ENCODE measurements around the gene PIK3C3. TPM values are rescaled to one million over a fixed set of nuclear protein-coding genes. Genes with fewer than 3 reads are reported as not detected.

The PIK3C3 gene
- total RNA-seq, 1 experiment from 2014 or later: 50.5 TPM

GRCh38 chr18:42025491-42025890 lies 70.5 kb downstream of the PIK3C3 start:
- BruUV-seq (replicated peaks): no TSS peak
- ChIA-PET CTCF (interaction anchor here (0.6 to 1.1 kb wide), 2 partner anchors 28 to 40 kb away, joined by 3 to 7 read pairs; no protein-coding TSS in a partner anchor), POLR2A (interaction anchor here (0.8 to 1.0 kb wide), 2 partner anchors 8 to 10 kb away, joined by 3 read pairs; no protein-coding TSS in a partner anchor)
- DNase-seq (ENCODE audit: unreplicated experiment): no peak
- Mint-ChIP-seq H3K27me3 (ENCODE audit: insufficient read depth, unreplicated experiment) (no peaks in the 10 kb centered on the region), H3K36me3 (ENCODE audit: insufficient read depth, unreplicated experiment) (peaks cover 73% of the 10 kb centered on the region), H3K4me3 (ENCODE audit: unreplicated experiment) (no peak overlapping the region), H3K27ac (ENCODE audit: low read depth, unreplicated experiment) (no peak overlapping the region), H3K9me3 (ENCODE audit: unreplicated experiment) (no peaks in the 10 kb centered on the region), H3K4me1 (ENCODE audit: insufficient read depth, unreplicated experiment) (no peaks in the 10 kb centered on the region)
- intact Hi-C loops (cut with micrococcal nuclease): no loop called here
- TF ChIP-seq CTCF (IDR thresholded peaks at IDR 0.05; ENCODE audit: unreplicated experiment): no peak

DNA sequence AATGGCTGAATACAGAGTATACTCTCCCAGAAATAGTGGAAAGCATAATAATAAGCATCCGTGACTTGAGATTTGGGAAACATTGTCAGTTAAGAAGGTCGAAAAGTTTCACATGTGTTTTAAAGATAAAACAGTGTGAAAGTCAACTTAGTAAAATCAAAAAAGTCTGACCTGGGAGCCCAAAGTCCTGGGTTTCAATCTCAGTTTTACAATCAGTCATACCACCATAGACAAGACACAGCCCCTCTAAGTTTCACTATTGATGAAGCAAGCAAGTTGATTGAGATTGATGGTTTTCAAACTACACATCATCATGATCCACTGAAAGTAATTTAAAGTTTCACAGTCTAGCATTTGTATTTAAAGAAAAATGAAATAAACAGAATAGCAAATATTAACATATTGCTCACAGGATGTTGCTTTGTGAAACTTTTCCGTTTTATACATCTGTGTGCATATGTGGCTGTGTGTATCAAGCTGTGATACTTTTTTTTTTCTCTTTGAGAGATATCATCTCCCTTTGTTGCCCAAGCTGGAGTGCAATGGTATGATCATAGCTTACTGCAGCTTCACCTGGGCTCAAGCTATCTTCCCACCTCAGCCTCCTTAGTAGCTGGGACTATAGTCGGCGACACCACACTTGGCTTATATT lies 71.1 kb downstream of the PIK3C3 start:
- H3K4me3 Mint-ChIP-seq (ENCODE audit: unreplicated experiment): no peak overlapping the region
- intact Hi-C loops (cut with micrococcal nuclease): no loop called here
- H3K27me3 Mint-ChIP-seq (ENCODE audit: insufficient read depth, unreplicated experiment): no peaks in the 10 kb centered on the region
- H3K9me3 Mint-ChIP-seq (ENCODE audit: unreplicated experiment): no peaks in the 10 kb centered on the region
- no peaks in the 10 kb centered on the region for H3K4me1 Mint-ChIP-seq (ENCODE audit: insufficient read depth, unreplicated experiment)
- BruUV-seq (replicated peaks): no TSS peak
- CTCF ChIA-PET: interaction anchor here (1.2 to 3.3 kb wide), 4 partner anchors 10 to 43 kb away, joined by 3 to 69 read pairs (median 28); no protein-coding TSS in a partner anchor
- DNase-seq (ENCODE audit: unreplicated experiment): no peak
- POLR2A ChIA-PET: interaction anchor here (0.8 to 1.1 kb wide), 3 partner anchors 8 to 28 kb away, joined by 3 read pairs; no protein-coding TSS in a partner anchor
- no peak for TF ChIP-seq CTCF (IDR thresholded peaks at IDR 0.05; ENCODE audit: unreplicated experiment)
- peaks cover 75% of the 10 kb centered on the region for H3K36me3 Mint-ChIP-seq (ENCODE audit: insufficient read depth, unreplicated experiment)
- H3K27ac Mint-ChIP-seq (ENCODE audit: low read depth, unreplicated experiment): no peak overlapping the region

GRCh38 chr18:42028247-42028832 lies 73.3 kb downstream of the PIK3C3 start:
- BruUV-seq (replicated peaks): no TSS peak
- peak; percentile 38 for DNase-seq (ENCODE audit: unreplicated experiment)
- ChIA-PET CTCF (interaction anchor here (0.6 to 3.3 kb wide), 23 partner anchors 11 to 1876 kb away, joined by 3 to 69 read pairs (median 3); no protein-coding TSS in a partner anchor), POLR2A (interaction anchor here (1.7 kb wide), 1 partner anchor 11 kb away, joined by 4 read pairs; no protein-coding TSS in a partner anchor)
- Mint-ChIP-seq H3K4me3 (ENCODE audit: unreplicated experiment) (no peak overlapping the region), H3K36me3 (ENCODE audit: insufficient read depth, unreplicated experiment) (peaks cover 75% of the 10 kb centered on the region), H3K27me3 (ENCODE audit: insufficient read depth, unreplicated experiment) (no peaks in the 10 kb centered on the region), H3K27ac (ENCODE audit: low read depth, unreplicated experiment) (no peak overlapping the region), H3K9me3 (ENCODE audit: unreplicated experiment) (no peaks in the 10 kb centered on the region), H3K4me1 (ENCODE audit: insufficient read depth, unreplicated experiment) (no peaks in the 10 kb centered on the region)
- peak; percentile 38 for TF ChIP-seq CTCF (IDR thresholded peaks at IDR 0.05; ENCODE audit: unreplicated experiment)
- intact Hi-C loops (cut with micrococcal nuclease): no loop called here

DNA sequence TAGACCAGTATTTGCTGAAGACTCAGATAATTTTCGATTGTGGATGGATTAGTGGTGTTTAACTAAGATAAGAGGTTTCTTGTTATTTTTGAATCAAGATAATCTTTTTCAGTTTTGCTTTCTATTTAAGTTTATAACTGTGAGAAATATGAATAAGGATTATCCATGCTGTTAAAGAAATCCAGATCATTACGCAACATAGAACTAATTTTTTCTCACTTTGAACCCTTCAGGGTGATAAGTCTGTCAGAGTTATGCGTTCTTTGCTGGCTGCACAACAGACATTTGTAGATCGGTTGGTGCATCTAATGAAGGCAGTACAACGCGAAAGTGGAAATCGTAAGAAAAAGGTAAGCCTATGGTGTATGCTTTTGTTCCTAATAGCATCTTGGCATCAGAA lies 74.1 kb downstream of the PIK3C3 start:
- CTCF ChIA-PET: interaction anchor here (0.9 to 3.3 kb wide), 6 partner anchors 11 to 43 kb away, joined by 3 to 69 read pairs (median 8); no protein-coding TSS in a partner anchor

More for the DNA sequence above, 74.1 kb downstream of the PIK3C3 start:
- Mint-ChIP-seq H3K36me3 (ENCODE audit: insufficient read depth, unreplicated experiment) (peaks cover 76% of the 10 kb centered on the region), H3K9me3 (ENCODE audit: unreplicated experiment) (no peaks in the 10 kb centered on the region), H3K4me1 (ENCODE audit: insufficient read depth, unreplicated experiment) (no peaks in the 10 kb centered on the region), H3K27me3 (ENCODE audit: insufficient read depth, unreplicated experiment) (no peaks in the 10 kb centered on the region), H3K4me3 (ENCODE audit: unreplicated experiment) (no peak overlapping the region), H3K27ac (ENCODE audit: low read depth, unreplicated experiment) (no peak overlapping the region)
- POLR2A ChIA-PET: no interaction called here
- no TSS peak for BruUV-seq (replicated peaks)
- intact Hi-C loops (cut with micrococcal nuclease): no loop called here
- TF ChIP-seq CTCF (IDR thresholded peaks at IDR 0.05; ENCODE audit: unreplicated experiment): no peak
- no peak for DNase-seq (ENCODE audit: unreplicated experiment)
